Body of pancreas (tissue), 4 donors: Measurements from ENCODE around the gene PDE4D.

Experiments used
- POLR2A ChIP-seq, 3 donors: fragments of 450-650 bp; IDR thresholded peaks; one replicate each; pipeline ENCODE4 v1.6.1; 2016; ENCODE audit warnings: antibody characterized with exemption in 3 of 3, mild to moderate bottlenecking in 2 of 3
- TF ChIP-seq, protein P1 (sequence below), 7 experiments: fragments of 450-650 bp in 4 of 7; fragments of 200-600 bp in 3 of 7; sonication (generic) in 3 of 7; IDR thresholded peaks; one replicate each; pipeline ENCODE4 v1.5.1; 2016 to 2019; ENCODE audit warnings: antibody characterized with exemption in 7 of 7

- TF ChIP-seq, protein P1, sequence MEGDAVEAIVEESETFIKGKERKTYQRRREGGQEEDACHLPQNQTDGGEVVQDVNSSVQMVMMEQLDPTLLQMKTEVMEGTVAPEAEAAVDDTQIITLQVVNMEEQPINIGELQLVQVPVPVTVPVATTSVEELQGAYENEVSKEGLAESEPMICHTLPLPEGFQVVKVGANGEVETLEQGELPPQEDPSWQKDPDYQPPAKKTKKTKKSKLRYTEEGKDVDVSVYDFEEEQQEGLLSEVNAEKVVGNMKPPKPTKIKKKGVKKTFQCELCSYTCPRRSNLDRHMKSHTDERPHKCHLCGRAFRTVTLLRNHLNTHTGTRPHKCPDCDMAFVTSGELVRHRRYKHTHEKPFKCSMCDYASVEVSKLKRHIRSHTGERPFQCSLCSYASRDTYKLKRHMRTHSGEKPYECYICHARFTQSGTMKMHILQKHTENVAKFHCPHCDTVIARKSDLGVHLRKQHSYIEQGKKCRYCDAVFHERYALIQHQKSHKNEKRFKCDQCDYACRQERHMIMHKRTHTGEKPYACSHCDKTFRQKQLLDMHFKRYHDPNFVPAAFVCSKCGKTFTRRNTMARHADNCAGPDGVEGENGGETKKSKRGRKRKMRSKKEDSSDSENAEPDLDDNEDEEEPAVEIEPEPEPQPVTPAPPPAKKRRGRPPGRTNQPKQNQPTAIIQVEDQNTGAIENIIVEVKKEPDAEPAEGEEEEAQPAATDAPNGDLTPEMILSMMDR (IDR thresholded peaks at IDR 0.05) = no peak
- no peak for TF ChIP-seq POLR2A (IDR thresholded peaks at IDR 0.05)
Measured at GRCh38 chr5:59079622-59080620, 813.6 kb downstream of the PDE4D start.
